PFSK-1 (cell line): Measurements from ENCODE around the gene RAP1GAP2.
A peak's percentile ranks its signal among the peaks of the same experiment; 100 is the strongest.

Experiments
- FOXP2 ChIP-seq: optimal IDR thresholded peaks from 2 replicates; pipeline ENCODE3; 2011; ENCODE audit warnings: borderline replicate concordance, control low read depth, inconsistent platforms; ENCODE audit not compliant: insufficient read depth; ENCODE audit errors: extremely low read length, extremely low read depth
- POLR2AphosphoS5 ChIP-seq: IDR thresholded peaks from 2 replicates; pipeline ENCODE4 v1.6.1; 2012; ENCODE audit warnings: low read depth, mild to moderate bottlenecking, control low read depth, low read length, moderate library complexity
- REST ChIP-seq, 2 experiments: IDR thresholded peaks; 2 replicates each; pipeline versions ENCODE4 v1.6.1 to v1.8.0; 2011 to 2012; ENCODE audit warnings: low read depth in 2 of 2, low read length in 2 of 2, control low read depth in 1 of 2, inconsistent platforms in 1 of 2, mild to moderate bottlenecking in 1 of 2, moderate library complexity in 1 of 2; ENCODE audit not compliant: insufficient read depth in 1 of 2

GRCh38 chr17:2975469-2975958 lies 179.3 kb downstream of the RAP1GAP2 start:
- TF ChIP-seq POLR2AphosphoS5: peak; percentile 40; the same call in 1 of the 2 replicates
- no peak for TF ChIP-seq REST (IDR thresholded peaks at IDR 0.05; ENCODE audit: insufficient read depth in 1 of 2, low read depth in 2 of 2, low read length in 2 of 2)
- no peak for TF ChIP-seq FOXP2
